ENCODE results near the gene ACTRT2. TPM values are rescaled to one million over a fixed set of nuclear protein-coding genes. Genes with fewer than 3 reads are reported as not detected.

ACTRT2 gene
- total RNA-seq, 1 experiment from 2014 or later: not detected

GRCh38 chr1:3034728-3035562, 13.7 kb downstream of the ACTRT2 start:
- Histone ChIP-seq H3K9me3 (replicated peaks) (no peaks in the 10 kb centered on the region), H3K36me3 (no peaks in the 10 kb centered on the region), H3K4me1 (no peaks in the 10 kb centered on the region), H3K27me3 (peaks cover 52% of the 10 kb centered on the region), H3K27ac (no peak overlapping the region), H3K4me3 (no peak overlapping the region)
- DNase-seq: no peak

GRCh38 chr1:3035563-3036446, 14.5 kb downstream of the ACTRT2 start:
- Histone ChIP-seq H3K9me3 (replicated peaks) (no peaks in the 10 kb centered on the region), H3K4me3 (no peak overlapping the region), H3K36me3 (no peaks in the 10 kb centered on the region), H3K4me1 (no peaks in the 10 kb centered on the region), H3K27ac (no peak overlapping the region), H3K27me3 (peaks cover 44% of the 10 kb centered on the region)
- no peak for DNase-seq

- Histone ChIP-seq H3K27me3 (peaks cover 35% of the 10 kb centered on the region), H3K4me1 (no peaks in the 10 kb centered on the region), H3K36me3 (no peaks in the 10 kb centered on the region), H3K9me3 (replicated peaks) (no peaks in the 10 kb centered on the region), H3K4me3 (no peak overlapping the region), H3K27ac (no peak overlapping the region)
- DNase-seq: peak in 1 of 2 experiments; percentile 2
Measured at GRCh38 chr1:3036447-3037280, 15.4 kb downstream of the ACTRT2 start.

GRCh38 chr1:3037281-3038040, 16.2 kb downstream of the ACTRT2 start:
- H3K27ac ChIP-seq: no peak overlapping the region
- H3K4me3 ChIP-seq: no peak overlapping the region
- DNase-seq: no peak
- peaks cover 27% of the 10 kb centered on the region; the same call in 1 of the 2 replicates for H3K27me3 ChIP-seq
- H3K36me3 ChIP-seq: no peaks in the 10 kb centered on the region
- H3K4me1 ChIP-seq: no peaks in the 10 kb centered on the region
- no peaks in the 10 kb centered on the region for H3K9me3 ChIP-seq (replicated peaks)

GRCh38 chr1:3038113-3038551, 16.9 kb downstream of the ACTRT2 start:
- DNase-seq: no peak
- Histone ChIP-seq H3K27ac (no peak overlapping the region), H3K27me3 (peaks cover 22% of the 10 kb centered on the region; the same call in 1 of the 2 replicates), H3K4me1 (no peaks in the 10 kb centered on the region), H3K9me3 (replicated peaks) (no peaks in the 10 kb centered on the region), H3K4me3 (no peak overlapping the region), H3K36me3 (no peaks in the 10 kb centered on the region)

- H3K36me3 ChIP-seq: no peaks in the 10 kb centered on the region
- H3K27ac ChIP-seq: no peak overlapping the region
- no peak overlapping the region for H3K4me3 ChIP-seq
- no peaks in the 10 kb centered on the region for H3K4me1 ChIP-seq
- peaks cover 16% of the 10 kb centered on the region; the same call in 1 of the 2 replicates for H3K27me3 ChIP-seq
- H3K9me3 ChIP-seq (replicated peaks): no peaks in the 10 kb centered on the region
- DNase-seq: no peak
Measured at GRCh38 chr1:3038571-3039181, 17.4 kb downstream of the ACTRT2 start.

- Histone ChIP-seq H3K36me3 (no peaks in the 10 kb centered on the region), H3K27ac (no peak overlapping the region), H3K27me3 (peaks cover 11% of the 10 kb centered on the region; the same call in 1 of the 2 replicates), H3K4me1 (no peaks in the 10 kb centered on the region), H3K4me3 (no peak overlapping the region), H3K9me3 (replicated peaks) (no peaks in the 10 kb centered on the region)
- no peak for DNase-seq
Measured at GRCh38 chr1:3040004-3040403, 18.7 kb downstream of the ACTRT2 start.

GRCh38 chr1:3042481-3042880, 21.2 kb downstream of the ACTRT2 start:
- no peaks in the 10 kb centered on the region for H3K9me3 ChIP-seq (replicated peaks)
- no peaks in the 10 kb centered on the region for H3K4me1 ChIP-seq
- DNase-seq: no peak
- H3K4me3 ChIP-seq: no peak overlapping the region
- H3K36me3 ChIP-seq: no peaks in the 10 kb centered on the region
- peaks cover 11% of the 10 kb centered on the region; the same call in 1 of the 2 replicates for H3K27me3 ChIP-seq
- H3K27ac ChIP-seq: no peak overlapping the region

GRCh38 chr1:3049164-3049563, 27.9 kb downstream of the ACTRT2 start:
- Histone ChIP-seq H3K9me3 (replicated peaks) (no peaks in the 10 kb centered on the region), H3K27ac (no peak overlapping the region), H3K36me3 (no peaks in the 10 kb centered on the region), H3K4me3 (no peak overlapping the region), H3K4me1 (no peaks in the 10 kb centered on the region), H3K27me3 (peaks cover 5% of the 10 kb centered on the region; the same call in 1 of the 2 replicates)
- no peak for DNase-seq

GRCh38 chr1:3049905-3050304, 28.6 kb downstream of the ACTRT2 start:
- Histone ChIP-seq H3K4me1 (no peaks in the 10 kb centered on the region), H3K36me3 (no peaks in the 10 kb centered on the region), H3K4me3 (no peak overlapping the region), H3K27ac (no peak overlapping the region), H3K27me3 (peaks cover 5% of the 10 kb centered on the region; the same call in 1 of the 2 replicates), H3K9me3 (replicated peaks) (no peaks in the 10 kb centered on the region)
- no peak for DNase-seq

GRCh38 chr1:3050603-3051002, 29.3 kb downstream of the ACTRT2 start:
- Histone ChIP-seq H3K4me3 (no peak overlapping the region), H3K36me3 (no peaks in the 10 kb centered on the region), H3K27me3 (peaks cover 5% of the 10 kb centered on the region; the same call in 1 of the 2 replicates), H3K9me3 (replicated peaks) (no peaks in the 10 kb centered on the region), H3K4me1 (no peaks in the 10 kb centered on the region), H3K27ac (no peak overlapping the region)
- no peak for DNase-seq

- H3K4me3 ChIP-seq: no peak overlapping the region
- peaks cover 8% of the 10 kb centered on the region; the same call in 1 of the 2 replicates for H3K27me3 ChIP-seq
- H3K36me3 ChIP-seq: no peaks in the 10 kb centered on the region
- H3K9me3 ChIP-seq (replicated peaks): no peaks in the 10 kb centered on the region
- DNase-seq: no peak
- no peak overlapping the region for H3K27ac ChIP-seq
- H3K4me1 ChIP-seq: no peaks in the 10 kb centered on the region
Measured at GRCh38 chr1:3051270-3052268, 30.3 kb downstream of the ACTRT2 start.
